ENCODE measurements around the gene TCEAL3. TPM values are rescaled to one million over a fixed set of nuclear protein-coding genes. Genes with fewer than 3 reads are reported as not detected.

Gene TCEAL3
- total and polyA plus RNA-seq, 10 of the 15 experiments (the other 5 are each of a cell fraction or from before 2014, with no cell fraction given): 0.98 to 19.0 (median 11.7) TPM

DNA sequence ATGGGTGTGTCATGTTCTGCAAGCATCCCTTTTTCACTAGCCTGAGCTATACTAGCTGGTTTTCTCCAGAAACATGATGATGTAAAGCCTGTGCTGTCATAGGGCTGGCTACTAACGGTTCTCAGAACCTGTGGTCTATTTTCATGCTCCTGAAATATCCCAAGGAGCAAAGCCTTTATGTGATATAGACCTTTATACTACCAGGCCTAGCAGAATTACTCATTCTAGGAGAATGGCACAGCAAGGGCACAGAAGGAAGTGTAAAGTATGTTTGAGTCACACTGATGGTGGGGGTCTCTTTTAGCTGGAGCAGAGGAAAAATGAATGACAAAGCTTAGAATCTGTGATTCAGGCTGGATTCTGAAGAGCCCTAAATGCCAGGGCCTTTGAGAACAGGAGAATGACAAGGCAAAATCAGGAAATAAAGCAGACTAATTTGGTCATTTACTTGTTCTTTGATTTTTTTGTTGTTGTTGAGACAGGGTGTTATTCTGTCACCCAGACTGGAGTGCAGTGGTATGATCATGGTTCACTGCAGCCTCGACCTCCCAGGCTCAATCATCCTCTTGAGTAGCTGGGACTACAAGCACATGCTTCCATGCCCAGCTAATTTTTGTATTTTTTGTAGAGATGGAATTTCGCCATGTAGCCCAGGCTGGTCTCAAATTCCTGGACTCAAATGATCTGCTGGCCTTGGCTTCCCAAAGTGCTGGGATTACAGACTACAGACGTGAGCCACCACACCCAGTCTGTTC lies 32.8 kb downstream of the TCEAL3 start:
- in situ Hi-C loops (cut with MboI): no loop called here
- DNase-seq (ENCODE audit: low read depth, low spot score) (no peak), FAIRE-seq (no peak), ATAC-seq (no peak)
- Histone ChIP-seq H3K4me3 (no peak overlapping the region), H2AFZ (ENCODE audit: control insufficient read depth, low read depth, low read length) (no peak overlapping the region), H3K4me1 (ENCODE audit: control insufficient read depth, insufficient read depth, low read length) (no peaks in the 10 kb centered on the region), H3K4me2 (ENCODE audit: control insufficient read depth, insufficient read depth) (no peak overlapping the region), H3K27me3 (replicated peaks in 1 of 2; ENCODE audit: control insufficient read depth in 2 of 2, insufficient read depth in 2 of 2, low read length in 1 of 2) (no peaks in the 10 kb centered on the region; a peak in 1 of 4 replicates), H3K9me3 (replicated peaks; ENCODE audit: control insufficient read depth, insufficient read depth, low read length) (no peaks in the 10 kb centered on the region), H3K9ac (ENCODE audit: control insufficient read depth, insufficient read depth, low read length) (no peak overlapping the region), H4K20me1 (ENCODE audit: control insufficient read depth, insufficient read depth) (no peaks in the 10 kb centered on the region), H3K79me2 (ENCODE audit: control insufficient read depth, insufficient read depth, low read length) (no peaks in the 10 kb centered on the region), H3K36me3 (ENCODE audit: control insufficient read depth in 2 of 2, insufficient read depth in 2 of 2, low read length in 1 of 2) (no peaks in the 10 kb centered on the region), H3K27ac (ENCODE audit: control insufficient read depth, insufficient read depth) (no peak overlapping the region)
- TF ChIP-seq GABPA (IDR thresholded peaks at IDR 0.05; ENCODE audit: low read depth) (no peak), MXI1 (IDR thresholded peaks at IDR 0.05; ENCODE audit: low read depth, low read length) (no peak), SP1 (IDR thresholded peaks at IDR 0.05; ENCODE audit: low read depth, low read length) (no peak), CHD4 (IDR thresholded peaks at IDR 0.05) (no peak), BRCA1 (IDR thresholded peaks at IDR 0.05; ENCODE audit: low read depth, low read length) (no peak), PAX8 (IDR thresholded peaks at IDR 0.05) (no peak), EED (IDR thresholded peaks at IDR 0.05; ENCODE audit: low read depth) (no peak), RFX5 (IDR thresholded peaks at IDR 0.05; ENCODE audit: low read depth, low read length) (no peak), TBL1XR1 (IDR thresholded peaks at IDR 0.05; ENCODE audit: low read depth, low read length) (no peak), NFIC (IDR thresholded peaks at IDR 0.05; ENCODE audit: low read depth, low read length) (no peak), RCOR1 (conservative IDR thresholded peaks at IDR 0.05; ENCODE audit: low read depth, low read length) (no peak), MEF2B (IDR thresholded peaks at IDR 0.05; ENCODE audit: partially characterized antibody, poor library complexity, severe bottlenecking) (no peak)
- TF ChIP-seq, protein P1, sequence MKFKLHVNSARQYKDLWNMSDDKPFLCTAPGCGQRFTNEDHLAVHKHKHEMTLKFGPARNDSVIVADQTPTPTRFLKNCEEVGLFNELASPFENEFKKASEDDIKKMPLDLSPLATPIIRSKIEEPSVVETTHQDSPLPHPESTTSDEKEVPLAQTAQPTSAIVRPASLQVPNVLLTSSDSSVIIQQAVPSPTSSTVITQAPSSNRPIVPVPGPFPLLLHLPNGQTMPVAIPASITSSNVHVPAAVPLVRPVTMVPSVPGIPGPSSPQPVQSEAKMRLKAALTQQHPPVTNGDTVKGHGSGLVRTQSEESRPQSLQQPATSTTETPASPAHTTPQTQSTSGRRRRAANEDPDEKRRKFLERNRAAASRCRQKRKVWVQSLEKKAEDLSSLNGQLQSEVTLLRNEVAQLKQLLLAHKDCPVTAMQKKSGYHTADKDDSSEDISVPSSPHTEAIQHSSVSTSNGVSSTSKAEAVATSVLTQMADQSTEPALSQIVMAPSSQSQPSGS (IDR thresholded peaks at IDR 0.05; ENCODE audit: low read length): no peak
- TF ChIP-seq, protein P2, sequence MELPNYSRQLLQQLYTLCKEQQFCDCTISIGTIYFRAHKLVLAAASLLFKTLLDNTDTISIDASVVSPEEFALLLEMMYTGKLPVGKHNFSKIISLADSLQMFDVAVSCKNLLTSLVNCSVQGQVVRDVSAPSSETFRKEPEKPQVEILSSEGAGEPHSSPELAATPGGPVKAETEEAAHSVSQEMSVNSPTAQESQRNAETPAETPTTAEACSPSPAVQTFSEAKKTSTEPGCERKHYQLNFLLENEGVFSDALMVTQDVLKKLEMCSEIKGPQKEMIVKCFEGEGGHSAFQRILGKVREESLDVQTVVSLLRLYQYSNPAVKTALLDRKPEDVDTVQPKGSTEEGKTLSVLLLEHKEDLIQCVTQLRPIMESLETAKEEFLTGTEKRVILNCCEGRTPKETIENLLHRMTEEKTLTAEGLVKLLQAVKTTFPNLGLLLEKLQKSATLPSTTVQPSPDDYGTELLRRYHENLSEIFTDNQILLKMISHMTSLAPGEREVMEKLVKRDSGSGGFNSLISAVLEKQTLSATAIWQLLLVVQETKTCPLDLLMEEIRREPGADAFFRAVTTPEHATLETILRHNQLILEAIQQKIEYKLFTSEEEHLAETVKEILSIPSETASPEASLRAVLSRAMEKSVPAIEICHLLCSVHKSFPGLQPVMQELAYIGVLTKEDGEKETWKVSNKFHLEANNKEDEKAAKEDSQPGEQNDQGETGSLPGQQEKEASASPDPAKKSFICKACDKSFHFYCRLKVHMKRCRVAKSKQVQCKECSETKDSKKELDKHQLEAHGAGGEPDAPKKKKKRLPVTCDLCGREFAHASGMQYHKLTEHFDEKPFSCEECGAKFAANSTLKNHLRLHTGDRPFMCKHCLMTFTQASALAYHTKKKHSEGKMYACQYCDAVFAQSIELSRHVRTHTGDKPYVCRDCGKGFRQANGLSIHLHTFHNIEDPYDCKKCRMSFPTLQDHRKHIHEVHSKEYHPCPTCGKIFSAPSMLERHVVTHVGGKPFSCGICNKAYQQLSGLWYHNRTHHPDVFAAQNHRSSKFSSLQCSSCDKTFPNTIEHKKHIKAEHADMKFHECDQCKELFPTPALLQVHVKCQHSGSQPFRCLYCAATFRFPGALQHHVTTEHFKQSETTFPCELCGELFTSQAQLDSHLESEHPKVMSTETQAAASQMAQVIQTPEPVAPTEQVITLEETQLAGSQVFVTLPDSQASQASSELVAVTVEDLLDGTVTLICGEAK (IDR thresholded peaks at IDR 0.05; ENCODE audit: borderline replicate concordance): no peak
- ChIA-PET CTCF (interaction anchor here (2.0 kb wide), 1 partner anchor 11 kb away, joined by 5 read pairs; no protein-coding TSS in a partner anchor), POLR2A (no interaction called here), SMC1A (ENCODE audit: uncharacterized antibody, unreplicated experiment) (no interaction called here), RAD21 (ENCODE audit: unreplicated experiment) (no interaction called here)
- WGBS (ENCODE audit: insufficient coverage, insufficient replicate concordance, low lambda C conversion rate, missing lambda C conversion rate): 8% methylated on average over 4 of the region's 4 CpGs
- no TSS peak for BruUV-seq (replicated peaks)
- intact Hi-C loops (cut with micrococcal nuclease; ENCODE audit: unreplicated experiment): no loop called here

Measured in GM12878 (cell line).